T-helper 9 cell (primary cell): ENCODE measurements around the gene SPATA16.
"Not testable (repeated sequence)": the region's sequence is repeated elsewhere in the genome, so short reads cannot be mapped to it uniquely, and the experiment has no call there.

Source experiments
- DNase-seq: peaks from one replicate; pipeline ENCODE4 v3.0.0-alpha.2; 2020

The SPATA16 gene

DNA sequence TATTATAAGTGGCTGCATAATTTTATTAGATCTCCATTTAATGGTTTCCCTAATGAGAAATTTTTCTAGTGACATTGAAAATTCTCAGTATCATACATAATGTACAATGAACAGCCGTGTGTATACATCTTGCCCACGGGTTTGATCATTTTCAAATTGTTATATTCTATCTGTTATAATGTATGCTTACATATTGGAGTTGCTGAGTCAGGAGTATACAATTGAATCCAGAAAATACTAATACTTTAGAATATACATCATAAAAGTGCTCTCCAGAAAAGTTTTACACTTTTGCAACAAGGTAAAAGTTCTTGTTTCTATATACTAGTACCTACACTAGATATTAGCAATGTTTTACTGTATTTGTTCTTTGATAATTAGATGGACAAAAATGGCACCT, 82.8 kb downstream of the SPATA16 start:
- DNase-seq = no peak

DNA sequence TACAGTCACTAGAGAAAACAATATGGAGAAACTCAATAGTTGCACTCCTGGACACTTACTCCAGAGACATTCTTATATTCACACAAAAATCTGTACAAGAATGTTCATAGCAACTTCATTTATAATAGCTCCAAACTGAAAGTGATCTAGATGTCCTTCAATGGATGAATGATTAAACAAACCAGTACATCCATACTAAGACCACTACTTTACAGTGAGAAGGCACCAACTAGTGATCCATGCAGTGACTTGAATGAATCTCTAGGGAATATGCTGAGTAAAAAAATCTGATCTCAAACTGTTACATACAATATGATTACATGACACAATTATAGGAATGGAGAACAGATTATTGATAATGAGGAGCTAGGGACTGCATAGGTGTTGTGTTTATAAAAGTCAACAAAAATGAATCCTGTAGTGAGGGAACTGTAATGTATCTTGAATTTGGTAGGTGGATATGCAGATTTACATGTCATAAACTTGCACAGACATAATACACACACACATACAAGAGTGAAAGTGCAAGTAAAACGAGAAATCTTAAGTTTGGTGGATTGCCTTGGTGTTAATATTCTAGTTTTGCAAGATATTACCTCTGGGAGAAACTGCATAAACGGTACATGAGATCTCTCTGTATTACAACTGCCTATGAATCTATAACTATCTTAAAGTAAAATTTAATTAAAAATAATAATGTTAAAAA, 85.7 kb downstream of the SPATA16 start:
- DNase-seq = no peak

DNA sequence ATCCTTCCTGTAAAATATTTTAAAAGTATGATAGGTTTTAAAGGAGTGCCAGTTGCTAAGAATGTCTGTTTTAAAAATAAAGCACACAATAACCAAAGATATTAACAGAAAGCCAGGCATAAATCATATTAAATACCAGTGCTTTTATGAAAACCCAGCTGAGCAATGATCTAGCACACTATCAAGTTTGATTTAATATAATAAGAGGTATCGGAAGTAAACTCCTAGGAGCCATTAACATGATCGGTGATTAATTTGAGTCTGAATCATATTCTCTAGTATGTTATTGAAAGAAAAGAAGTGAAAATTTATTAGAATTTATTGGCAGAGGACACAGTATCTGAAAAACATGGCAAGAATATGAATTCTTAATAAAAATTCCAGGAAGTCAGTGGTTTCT, 91.7 kb downstream of the SPATA16 start:
- DNase-seq = no peak

DNA sequence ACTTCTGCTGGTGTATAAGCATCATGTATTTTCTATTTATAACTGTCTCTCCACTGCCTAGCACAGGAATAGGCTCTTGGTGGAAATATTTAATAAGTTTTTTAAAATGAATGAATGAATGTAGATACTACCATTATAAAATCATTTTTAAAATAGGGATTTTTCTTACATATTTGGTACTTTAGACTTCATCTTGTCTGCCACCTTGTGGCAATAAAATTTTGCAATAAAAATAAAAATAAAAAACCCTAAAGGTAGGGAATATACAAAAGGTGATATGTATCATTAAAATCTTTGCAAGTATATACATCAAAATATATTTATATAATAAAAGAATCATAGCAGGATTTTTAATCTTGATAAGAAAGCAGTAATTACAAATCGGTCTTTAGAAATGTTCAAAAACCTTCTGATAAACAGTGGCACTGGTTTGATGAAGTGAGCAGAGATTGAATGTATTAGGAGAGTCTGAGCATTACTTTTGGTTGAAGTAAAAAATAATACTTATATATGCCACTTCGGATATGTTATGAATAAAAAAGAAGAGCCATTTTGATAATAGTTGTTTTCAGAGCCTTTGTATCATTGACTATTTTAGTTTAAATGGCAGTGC, 95.2 kb downstream of the SPATA16 start:
- no peak for DNase-seq

DNA sequence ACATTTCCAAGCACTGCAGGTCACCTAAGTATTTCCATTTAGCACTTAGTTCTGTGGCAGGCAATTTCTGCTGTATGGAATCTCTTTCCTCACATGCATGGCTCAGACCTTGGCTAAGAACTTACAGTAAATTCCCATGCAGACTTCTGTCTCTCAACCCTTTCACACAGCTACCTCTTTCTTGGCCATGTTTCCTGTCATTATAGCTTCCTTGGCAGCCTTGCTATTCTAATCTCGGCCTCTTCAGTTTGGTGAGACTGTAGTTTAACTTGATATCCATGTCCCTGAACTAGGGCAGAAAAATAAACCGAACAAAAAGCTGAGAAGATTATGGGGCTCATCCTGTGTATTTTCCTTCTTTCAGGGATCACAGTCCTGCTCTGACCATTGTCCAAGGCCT, 96.0 kb downstream of the SPATA16 start:
- no peak for DNase-seq

DNA sequence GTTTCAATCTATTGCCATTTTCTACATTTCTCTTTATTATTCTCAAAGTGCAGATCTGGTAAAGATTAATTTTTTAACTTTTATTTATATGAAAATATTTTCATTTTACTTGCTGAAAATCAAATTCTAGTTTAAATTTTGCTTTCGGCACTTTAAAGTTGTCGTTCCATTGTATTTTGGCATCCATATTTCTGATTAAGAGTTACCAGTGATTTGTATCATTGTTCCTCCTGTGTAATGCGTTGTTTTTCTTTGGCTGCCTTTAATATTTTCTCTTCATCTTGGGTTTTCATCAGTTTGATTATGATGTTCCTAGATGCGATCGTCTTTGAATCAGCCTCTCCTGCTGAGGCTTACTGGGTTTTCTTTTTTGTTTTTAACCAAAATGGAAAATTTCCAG, 97.3 kb downstream of the SPATA16 start:
- DNase-seq = no peak

DNA sequence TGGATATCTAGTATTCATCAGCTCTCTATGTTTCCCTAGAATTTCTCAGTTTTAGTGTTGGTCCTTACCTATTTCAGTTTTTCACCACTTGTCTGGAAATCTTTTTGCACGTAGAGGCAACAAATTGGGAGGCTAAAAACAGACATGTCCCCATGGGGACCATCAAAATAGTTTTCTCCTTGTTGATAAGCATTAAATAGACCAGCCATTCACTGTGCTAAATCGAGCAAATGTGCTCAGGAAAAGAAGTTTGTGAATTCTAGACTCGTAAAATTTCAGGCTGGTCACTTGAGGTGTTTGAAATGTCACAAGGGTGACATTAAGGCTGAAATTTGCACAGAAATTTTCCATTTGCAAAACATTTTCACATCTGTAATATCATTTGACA, 102.6 kb downstream of the SPATA16 start:
- no peak for DNase-seq

DNA sequence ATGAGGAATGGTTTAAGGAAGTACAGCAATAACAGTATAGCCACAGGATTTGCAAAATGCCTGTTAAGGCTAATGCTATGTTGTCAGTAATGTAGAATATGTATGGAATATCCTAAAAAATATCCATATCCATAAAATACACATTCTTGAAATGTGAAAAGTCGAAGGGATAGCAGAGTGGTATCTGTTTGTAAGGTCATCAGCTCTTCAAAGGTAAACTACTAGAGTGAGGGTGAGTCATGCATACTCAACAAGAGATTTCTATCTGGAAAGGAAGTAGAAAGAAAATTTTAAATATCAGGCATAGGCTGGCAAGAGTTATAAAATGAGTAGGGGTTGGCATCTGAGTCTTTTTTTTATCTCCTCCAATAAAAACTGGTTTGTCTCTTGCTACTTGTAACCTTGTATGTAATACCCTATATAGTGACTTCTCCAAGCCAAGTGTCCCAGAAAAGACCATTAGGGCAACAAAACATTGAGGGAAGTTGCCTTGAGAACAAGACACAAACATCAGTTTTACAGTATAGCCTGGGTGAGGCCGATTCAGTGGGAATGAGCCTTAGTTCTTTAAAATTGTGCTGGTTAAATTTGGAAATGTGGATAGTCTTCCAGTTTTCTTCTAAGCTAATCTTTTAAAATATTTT, 103.1 kb downstream of the SPATA16 start:
- no peak for DNase-seq

DNA sequence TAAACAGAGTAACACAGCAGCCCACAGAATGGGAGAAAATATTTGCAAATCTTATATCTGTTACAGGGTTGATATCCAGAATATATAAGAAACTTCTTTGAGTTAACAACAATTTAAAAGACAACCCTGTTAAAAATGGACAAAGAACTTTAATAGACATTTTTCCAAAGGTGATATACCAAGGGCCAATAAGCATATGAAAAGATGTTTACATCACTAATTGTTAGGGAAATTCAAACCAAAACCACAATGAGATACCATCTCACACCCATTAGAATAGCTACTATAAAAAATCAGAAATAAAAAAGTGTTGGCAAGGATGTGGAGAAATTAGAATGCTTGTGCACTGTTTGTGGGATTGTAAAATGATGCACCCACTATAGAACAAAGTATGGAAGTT, 110.8 kb downstream of the SPATA16 start:
- DNase-seq = no peak

DNA sequence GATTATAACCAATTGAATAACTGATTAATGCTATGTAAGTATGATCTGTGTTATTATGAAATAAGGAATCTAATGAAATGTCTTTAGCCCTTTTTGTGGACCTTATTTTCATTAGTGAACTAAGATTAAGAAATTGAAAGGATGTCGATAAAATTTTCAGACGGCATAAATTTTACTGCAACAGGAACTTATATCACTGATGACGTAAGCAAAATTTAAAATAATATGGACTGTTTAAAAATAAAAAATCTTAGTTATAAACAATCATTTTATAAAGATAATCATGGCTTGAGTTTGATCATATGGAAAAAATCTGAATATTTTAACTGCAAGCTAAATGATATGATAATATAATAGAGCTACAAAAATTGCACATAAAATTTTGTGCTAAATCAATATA, 112.7 kb downstream of the SPATA16 start:
- no peak for DNase-seq

DNA sequence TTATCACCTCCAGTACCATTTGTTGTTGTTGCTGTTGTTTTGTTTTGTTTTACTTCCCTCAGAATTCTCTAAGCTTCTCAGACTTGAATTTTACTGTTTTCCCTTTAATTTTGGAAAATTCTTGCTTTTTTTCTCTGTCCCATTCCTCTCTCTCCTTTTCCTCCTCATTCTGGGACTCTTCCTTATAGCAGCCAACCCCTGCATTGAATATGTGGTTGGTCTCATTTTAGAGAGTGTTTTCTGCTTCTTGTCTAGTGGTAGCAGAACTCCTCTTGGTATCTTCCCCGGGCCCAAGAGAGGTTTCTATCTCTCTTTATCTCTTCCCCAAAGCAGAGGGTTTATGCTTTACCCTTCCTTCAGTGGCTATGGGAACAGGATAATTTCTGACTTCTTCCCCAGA, 113.6 kb downstream of the SPATA16 start:
- DNase-seq = no peak

DNA sequence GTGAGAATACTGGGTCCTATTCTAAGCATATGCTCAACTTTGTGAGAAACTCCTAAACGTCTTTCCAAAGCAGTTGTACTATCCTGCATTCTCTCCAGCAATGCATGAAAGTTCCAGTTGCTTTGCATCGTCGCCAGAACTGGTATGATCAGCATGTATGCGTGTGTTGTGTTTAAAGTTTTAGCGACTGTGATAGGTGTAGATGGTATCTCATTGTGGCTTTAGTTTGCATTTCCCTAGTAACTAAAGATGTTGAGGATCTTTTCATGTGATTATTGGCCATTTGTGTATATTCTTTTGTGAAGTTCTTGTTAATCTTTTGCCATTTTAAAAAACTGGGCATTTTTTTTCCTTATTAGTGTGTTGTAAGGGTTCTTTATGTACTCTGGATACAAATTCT, 115.1 kb downstream of the SPATA16 start:
- no peak for DNase-seq

DNA sequence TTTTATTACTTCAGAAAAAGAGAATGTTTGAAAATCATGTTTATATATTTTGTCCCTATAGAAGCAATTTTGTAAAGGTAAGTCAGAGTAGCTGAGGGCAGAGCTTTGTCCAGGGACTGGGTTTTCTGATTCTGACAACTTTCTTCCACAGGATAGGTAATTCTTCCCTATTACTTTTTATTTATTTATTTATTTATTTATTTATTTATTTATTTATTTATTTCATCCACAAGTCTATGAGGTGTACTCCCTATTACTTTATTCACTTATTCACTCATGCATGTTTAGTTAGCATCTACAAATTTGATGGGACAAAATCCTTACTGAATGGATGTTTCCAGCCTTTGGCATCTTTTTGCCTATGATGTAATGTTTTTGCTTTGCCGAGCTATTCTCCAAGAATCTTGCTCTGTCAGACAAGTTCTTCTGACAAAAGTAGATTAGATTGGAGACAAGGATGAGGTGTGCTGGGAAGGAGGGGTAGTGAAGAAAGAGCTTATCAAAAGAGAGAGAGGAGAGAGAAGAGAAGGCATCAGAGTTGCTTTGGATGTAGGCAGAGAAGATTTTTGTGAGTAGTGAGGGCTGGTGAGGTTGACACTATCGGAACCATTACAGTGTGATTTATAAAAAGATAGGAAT, 119.4 kb downstream of the SPATA16 start:
- no peak for DNase-seq

DNA sequence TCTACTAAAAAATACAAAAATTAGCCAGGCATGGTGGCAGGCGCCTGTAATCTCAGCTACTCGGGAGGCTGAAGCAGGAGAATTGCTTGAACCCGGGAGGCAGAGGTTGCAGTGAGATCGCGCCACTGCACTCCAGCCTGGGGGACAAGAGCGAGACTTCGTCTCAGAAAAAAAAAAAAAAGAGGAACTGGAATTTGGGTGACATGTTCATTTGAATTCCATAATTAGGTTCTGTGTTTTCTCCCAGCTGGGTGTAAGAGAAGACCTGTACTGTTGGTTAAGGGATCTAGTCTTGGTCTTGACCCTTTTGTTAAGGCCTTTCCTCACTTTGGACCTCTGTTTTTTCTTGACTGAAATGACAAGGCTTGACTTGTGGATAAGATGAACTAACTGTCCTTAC, 120.9 kb downstream of the SPATA16 start:
- not testable (repeated sequence) for DNase-seq

DNA sequence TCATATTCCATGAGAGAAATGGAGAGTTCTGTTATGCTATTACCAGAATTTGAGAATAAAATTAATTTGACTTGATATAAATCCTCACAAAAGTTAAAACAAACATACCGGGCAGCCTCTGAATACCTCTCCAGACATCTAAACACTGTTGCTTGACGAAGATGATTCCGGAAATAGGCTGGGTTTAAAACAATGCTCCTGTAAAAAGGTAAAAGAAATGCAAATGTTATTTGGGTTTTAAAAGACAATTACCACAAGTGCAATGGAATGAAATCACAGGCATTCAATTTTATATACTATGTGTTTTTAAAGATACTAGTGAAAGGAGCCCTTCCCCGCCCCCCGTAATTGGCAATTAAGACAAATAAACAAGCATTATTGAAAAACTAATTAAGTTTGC, 121.7 kb downstream of the SPATA16 start:
- no peak for DNase-seq

DNA sequence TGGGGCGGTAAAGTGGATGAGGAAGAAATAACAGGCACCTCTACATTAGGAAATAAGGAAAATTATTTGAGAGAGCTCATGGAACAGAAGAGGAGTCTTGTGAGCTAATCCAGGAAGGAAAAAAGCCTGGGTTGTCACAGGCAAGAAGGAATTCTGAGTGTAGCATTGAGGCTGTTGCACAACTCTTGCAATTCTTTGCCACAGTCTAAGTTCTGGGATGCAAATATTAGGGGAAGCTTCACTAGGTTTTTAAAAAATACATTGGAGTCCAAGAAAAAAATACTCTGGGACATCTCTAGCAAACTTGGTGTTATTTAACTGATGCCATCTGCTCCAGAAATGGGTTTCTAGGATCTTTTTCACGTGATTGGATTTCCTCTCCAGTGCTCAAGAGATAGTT, 122.3 kb downstream of the SPATA16 start:
- DNase-seq = no peak

DNA sequence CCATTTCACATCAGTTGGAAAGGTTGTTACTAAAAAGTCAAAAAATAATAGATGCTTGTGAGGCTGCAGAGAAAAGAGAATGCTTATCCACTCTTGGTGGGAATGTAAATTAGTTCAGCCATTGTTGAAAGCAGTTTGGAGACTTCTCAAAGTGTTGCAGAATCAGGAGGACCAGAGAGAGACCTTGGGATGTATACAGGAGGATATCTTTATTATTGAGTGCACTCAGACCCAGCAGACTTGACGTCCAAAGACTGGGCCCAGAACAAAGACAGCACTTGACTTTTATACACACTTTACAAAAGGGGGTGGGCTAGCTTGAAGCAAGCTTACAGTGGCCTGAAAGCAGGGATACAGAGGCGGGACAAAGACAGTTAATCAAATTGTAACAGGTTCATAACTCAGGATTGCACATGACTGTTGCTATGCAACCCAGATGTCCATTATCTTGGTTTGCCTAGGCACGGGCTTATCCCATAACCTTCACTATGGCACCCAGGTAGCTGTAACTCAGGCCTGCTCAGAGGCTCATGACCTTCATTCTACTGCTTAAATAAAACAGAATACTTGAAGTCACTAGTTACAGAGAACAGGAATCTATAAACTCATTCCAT, 127.7 kb downstream of the SPATA16 start:
- DNase-seq = no peak

DNA sequence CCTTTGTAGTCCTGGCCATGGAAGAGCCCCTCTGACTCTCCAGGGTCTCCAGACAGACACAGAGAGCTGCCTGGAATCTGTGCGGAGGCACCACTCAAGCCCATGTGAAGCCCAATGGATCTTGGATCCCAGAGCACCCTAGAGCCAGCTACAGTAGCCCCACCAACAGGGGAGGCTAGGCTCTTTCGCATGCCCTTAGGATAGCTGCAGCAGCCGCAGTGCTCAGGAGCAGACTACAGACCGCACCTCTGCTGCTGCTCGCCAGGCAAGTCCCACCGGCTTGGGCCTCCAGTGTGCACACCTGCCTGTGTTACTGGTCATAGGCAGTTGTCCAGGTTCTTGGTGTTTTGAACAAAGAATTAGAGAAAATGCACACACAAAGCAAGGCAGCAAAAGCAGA, 131.6 kb downstream of the SPATA16 start:
- DNase-seq = no peak

DNA sequence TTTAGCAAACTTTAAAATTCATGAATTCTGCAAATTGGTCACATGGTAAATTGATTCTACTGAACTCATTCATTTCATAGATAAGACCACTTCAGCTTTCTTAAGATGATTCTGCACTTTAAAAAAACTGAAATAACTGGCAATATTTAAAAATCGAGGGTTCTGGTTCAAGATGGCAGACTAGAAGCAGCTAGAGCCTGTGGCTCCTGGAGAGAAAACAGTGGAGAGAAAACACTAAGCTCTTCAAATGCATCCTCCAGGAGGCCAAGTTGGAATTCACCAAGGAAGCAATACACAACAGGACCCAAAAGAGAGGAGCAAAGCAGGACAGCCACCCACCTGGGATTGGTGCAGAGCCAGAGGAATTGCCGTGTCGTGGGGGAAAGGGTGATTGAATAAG, 132.1 kb downstream of the SPATA16 start:
- no peak for DNase-seq

DNA sequence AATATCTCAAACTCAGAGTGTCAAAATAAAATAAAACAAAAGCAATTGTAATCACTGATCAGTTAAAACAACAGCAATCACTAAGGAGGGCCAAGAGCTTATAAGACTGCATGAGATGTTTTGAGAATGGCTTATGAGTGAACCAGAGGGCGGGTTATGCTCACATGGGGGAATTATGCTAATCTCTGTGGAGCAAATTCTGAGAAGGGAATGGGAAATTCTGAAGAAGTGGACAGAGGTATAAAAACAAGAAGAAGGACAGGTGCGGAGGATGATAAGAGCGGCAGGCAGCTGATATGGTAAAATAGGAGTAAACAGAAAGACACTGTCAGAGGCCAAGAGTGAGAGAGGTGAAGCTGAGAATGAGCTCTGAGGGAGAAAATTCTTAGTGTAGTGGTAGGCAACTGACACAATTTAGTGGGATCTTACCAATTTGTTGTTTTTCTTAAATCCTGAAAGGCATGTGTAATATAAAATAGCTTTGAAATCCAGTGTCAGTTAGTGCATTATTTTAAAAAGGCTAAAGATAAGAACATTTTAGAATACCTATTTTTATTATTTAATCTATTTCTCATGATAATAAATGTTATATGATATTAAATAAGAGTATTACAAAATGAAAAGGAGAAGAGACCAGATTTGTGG, 133.8 kb downstream of the SPATA16 start:
- no peak for DNase-seq

DNA sequence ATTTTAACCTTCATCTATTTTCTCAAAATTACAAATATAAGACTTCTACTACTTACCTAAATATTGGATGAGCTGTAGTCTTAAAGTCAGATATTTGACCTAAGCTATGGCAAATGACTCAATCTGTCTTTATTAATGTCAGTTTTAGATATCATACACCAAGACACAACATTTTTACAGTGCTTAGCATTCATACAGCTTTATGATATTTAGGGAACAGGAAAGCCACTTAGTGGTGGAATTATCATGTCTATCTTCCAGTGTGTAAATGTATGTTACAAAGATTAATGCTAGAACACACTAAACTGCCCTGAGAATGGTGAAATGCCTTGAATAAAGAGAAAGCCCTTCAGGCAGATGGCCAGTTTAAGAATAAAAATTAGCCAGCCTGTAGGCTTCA, 135.0 kb downstream of the SPATA16 start:
- DNase-seq = no peak

DNA sequence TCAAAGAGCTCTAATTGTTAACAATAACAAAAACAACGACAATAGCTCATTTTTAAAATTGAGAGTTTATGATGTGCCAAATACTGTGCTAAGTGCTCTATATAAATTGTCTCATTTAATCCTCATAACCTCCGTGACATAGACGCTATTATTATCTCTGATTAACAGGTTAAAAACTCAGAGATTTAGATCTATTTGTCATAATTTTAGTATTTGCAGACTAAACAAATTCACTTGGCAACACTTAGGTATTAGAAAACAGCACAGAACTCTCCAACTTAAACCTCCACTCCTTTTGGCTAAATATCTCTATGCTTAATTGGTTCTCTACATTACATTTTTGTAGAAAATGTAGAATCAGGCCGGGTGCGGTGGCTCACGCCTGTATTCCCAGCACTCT, 136.4 kb downstream of the SPATA16 start:
- no peak for DNase-seq

DNA sequence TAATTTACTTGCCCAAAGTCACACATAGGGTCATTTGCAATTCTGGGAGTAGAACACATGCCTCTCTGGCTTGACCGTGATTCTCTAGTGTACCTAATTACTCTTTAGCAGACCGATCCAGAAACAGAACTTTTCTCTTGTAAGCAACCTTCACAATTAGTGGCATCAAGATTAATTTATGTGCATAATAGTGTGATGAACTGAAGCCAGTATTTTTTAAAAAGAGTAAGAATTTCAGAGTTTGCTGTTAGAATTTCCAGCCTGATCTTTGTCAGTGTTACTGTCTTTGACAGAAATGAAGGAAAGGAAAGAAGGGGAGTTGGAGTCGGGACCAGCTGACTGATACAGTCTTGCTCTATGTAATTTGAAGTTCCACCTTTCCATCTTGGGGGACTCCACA, 137.1 kb downstream of the SPATA16 start:
- DNase-seq = no peak
